ENCODE measurements around the gene NIT1. TPM values are rescaled to one million over a fixed set of nuclear protein-coding genes. Genes with fewer than 3 reads are reported as not detected.
A peak's percentile ranks its signal among the peaks of the same experiment; 100 is the strongest.

The NIT1 gene
- total and polyA plus RNA-seq, 8 donors = 8.8 to 77.9 (median 24.1) TPM

GRCh38 chr1:161079436-161080110, 38.3 kb upstream of the NIT1 start:
- Histone ChIP-seq H3K4me3 (no peak overlapping the region), H3K4me1 (peaks cover 0 to 30% (median 19%) of the 10 kb centered on the region in 4 donors), H3K36me3 (peaks cover 0 to 26% (median 8%) of the 10 kb centered on the region in 4 donors), H3K9me3 (no peaks in the 10 kb centered on the region), H3K27me3 (peaks cover 0 to 4% (median 0%) of the 10 kb centered on the region in 3 donors), H3K27ac (no peak overlapping the region)
- no peak for DNase-seq
- WGBS, 5 donors = 66 to 84% (median 75%) methylated on average over 27 to 41 of the region's 41 CpGs
- no peak for TF ChIP-seq POLR2AphosphoS5 (IDR thresholded peaks at IDR 0.05)
- no peak for TF ChIP-seq EP300 (IDR thresholded peaks at IDR 0.05)
- TF ChIP-seq, protein P1, sequence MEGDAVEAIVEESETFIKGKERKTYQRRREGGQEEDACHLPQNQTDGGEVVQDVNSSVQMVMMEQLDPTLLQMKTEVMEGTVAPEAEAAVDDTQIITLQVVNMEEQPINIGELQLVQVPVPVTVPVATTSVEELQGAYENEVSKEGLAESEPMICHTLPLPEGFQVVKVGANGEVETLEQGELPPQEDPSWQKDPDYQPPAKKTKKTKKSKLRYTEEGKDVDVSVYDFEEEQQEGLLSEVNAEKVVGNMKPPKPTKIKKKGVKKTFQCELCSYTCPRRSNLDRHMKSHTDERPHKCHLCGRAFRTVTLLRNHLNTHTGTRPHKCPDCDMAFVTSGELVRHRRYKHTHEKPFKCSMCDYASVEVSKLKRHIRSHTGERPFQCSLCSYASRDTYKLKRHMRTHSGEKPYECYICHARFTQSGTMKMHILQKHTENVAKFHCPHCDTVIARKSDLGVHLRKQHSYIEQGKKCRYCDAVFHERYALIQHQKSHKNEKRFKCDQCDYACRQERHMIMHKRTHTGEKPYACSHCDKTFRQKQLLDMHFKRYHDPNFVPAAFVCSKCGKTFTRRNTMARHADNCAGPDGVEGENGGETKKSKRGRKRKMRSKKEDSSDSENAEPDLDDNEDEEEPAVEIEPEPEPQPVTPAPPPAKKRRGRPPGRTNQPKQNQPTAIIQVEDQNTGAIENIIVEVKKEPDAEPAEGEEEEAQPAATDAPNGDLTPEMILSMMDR (IDR thresholded peaks at IDR 0.05) = no peak
- TF ChIP-seq POLR2A (IDR thresholded peaks at IDR 0.05) = no peak
- intact Hi-C loops (cut with DNase I; ENCODE audit: low total_unique reads) = no loop called here

DNA sequence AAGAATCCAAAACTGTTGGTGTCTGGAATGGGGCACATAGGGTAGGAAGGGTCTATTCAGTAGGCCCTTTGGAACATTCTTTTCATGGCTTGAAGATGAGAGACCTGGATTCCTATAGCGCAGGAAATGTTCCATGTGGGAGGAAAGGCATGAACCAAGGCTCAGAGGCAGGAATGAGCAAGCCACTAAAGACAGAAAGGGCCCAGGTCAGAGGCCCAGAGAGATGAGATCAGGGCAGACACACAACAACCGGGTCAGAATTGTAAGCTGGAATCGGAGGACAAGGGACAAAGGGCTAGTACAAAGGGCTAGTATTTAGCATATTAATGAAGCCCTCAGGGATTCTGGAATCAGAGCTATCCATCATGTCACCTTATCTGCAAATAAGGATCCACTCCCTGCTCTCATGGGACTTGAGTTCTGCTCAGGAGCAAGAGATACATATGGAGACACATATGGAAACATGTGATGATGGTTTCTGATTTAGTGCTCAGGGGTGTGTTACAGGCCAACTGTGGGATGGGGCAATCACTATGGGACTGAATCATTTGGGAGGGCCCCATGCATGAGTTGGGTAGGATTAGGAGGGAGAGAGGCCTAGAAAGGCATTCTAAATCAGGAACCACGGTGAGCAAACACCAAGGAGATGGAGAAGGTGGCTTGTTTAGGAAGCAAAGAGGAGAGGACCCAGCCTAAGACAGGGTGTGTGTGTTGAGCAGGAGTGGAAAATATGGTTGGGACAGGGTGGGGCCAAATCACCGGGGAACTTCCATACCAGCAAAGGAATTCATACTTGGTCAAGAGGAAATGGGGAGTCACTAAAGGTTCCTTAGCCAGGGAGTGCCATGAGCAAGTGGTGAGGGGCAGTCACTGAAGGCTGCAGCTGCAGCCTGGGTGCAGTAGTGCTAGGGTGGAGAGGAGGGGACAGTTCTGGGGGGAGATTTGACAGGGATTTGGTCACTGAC, 37.2 kb upstream of the NIT1 start:
- peaks cover 0 to 4% (median 0%) of the 10 kb centered on the region in 3 donors for H3K27me3 ChIP-seq
- no peak for DNase-seq
- H3K27ac ChIP-seq = peak overlapping the region in 2 of 5 donors; percentile 4 to 17
- H3K9me3 ChIP-seq = no peaks in the 10 kb centered on the region
- H3K36me3 ChIP-seq = peaks cover 0 to 22% (median 4%) of the 10 kb centered on the region in 4 donors
- intact Hi-C loops (cut with DNase I; ENCODE audit: low total_unique reads) = no loop called here
- TF ChIP-seq EP300 (IDR thresholded peaks at IDR 0.05) = no peak
- no peak for TF ChIP-seq POLR2AphosphoS5 (IDR thresholded peaks at IDR 0.05)
- TF ChIP-seq, protein P1 (IDR thresholded peaks at IDR 0.05) = no peak
- TF ChIP-seq POLR2A (IDR thresholded peaks at IDR 0.05) = no peak
- H3K4me1 ChIP-seq = peaks cover 0 to 42% (median 26%) of the 10 kb centered on the region in 4 donors
- 73 to 84% (median 78%) methylated on average over 5 of the region's 5 CpGs for WGBS, 5 donors
- H3K4me3 ChIP-seq = no peak overlapping the region

GRCh38 chr1:161081519-161081918, 36.4 kb upstream of the NIT1 start:
- 74 to 96% (median 76%) methylated on average over 5 of the region's 5 CpGs for WGBS, 5 donors
- Histone ChIP-seq H3K27me3 (peaks cover 0 to 4% (median 0%) of the 10 kb centered on the region in 3 donors), H3K27ac (peak overlapping the region in 1 of 5 donors; percentile 17), H3K36me3 (peaks cover 0 to 17% (median under 1%) of the 10 kb centered on the region in 4 donors), H3K4me1 (peaks cover 0 to 48% (median 33%) of the 10 kb centered on the region in 4 donors), H3K4me3 (no peak overlapping the region), H3K9me3 (no peaks in the 10 kb centered on the region)
- no peak for DNase-seq
- intact Hi-C loops (cut with DNase I; ENCODE audit: low total_unique reads) = no loop called here
- TF ChIP-seq POLR2A (IDR thresholded peaks at IDR 0.05) (no peak), POLR2AphosphoS5 (IDR thresholded peaks at IDR 0.05) (no peak), EP300 (IDR thresholded peaks at IDR 0.05) (no peak)
- TF ChIP-seq, protein P1 (IDR thresholded peaks at IDR 0.05) = no peak

GRCh38 chr1:161082483-161082882, 35.4 kb upstream of the NIT1 start:
- Histone ChIP-seq H3K4me3 (no peak overlapping the region), H3K9me3 (no peaks in the 10 kb centered on the region), H3K36me3 (peaks cover 0 to 9% (median 0%) of the 10 kb centered on the region in 4 donors), H3K27me3 (peaks cover 0 to 4% (median 0%) of the 10 kb centered on the region in 3 donors), H3K27ac (peak overlapping the region; percentile 72 to 85 (median 76)), H3K4me1 (peaks cover 0 to 58% (median 38%) of the 10 kb centered on the region in 4 donors)
- intact Hi-C loops (cut with DNase I; ENCODE audit: low total_unique reads) = no loop called here
- no peak for DNase-seq
- TF ChIP-seq, protein P1 (IDR thresholded peaks at IDR 0.05) = no peak
- no peak for TF ChIP-seq POLR2AphosphoS5 (IDR thresholded peaks at IDR 0.05)
- no peak for TF ChIP-seq EP300 (IDR thresholded peaks at IDR 0.05)
- TF ChIP-seq POLR2A (IDR thresholded peaks at IDR 0.05) = no peak
- 69 to 84% (median 77%) methylated on average over 2 of the region's 2 CpGs for WGBS, 5 donors
